Gastroesophageal sphincter (tissue), 4 donors: Measurements from ENCODE around the gene PTF1A. TPM values are rescaled to one million over a fixed set of nuclear protein-coding genes. Genes with fewer than 3 reads are reported as not detected.

Source experiments
- ATAC-seq: fragments of 150-250 bp; one replicate; pipeline ENCODE4 v1.9.1; 2016; ENCODE audit warnings: mild to moderate bottlenecking, moderate library complexity
- H3K27ac ChIP-seq, 4 donors: fragments of 200-600 bp; sonication (generic) in 3 of 4; 1 replicate in 3 of 4; 2 replicates in 1 of 4; pipeline ENCODE4 v1.5.1; 2016 to 2019
- H3K27me3 ChIP-seq: fragments of 200-600 bp; sonication (generic); one replicate; pipeline ENCODE4 v1.5.1; 2019
- H3K36me3 ChIP-seq, 2 donors: fragments of 200-600 bp; sonication (generic); one replicate each; pipeline ENCODE4 v1.5.1; 2019; ENCODE audit warnings: control low read depth in 1 of 2
- H3K4me1 ChIP-seq, 3 donors: fragments of 200-600 bp; sonication (generic); 1 replicate in 2 of 3; 2 replicates in 1 of 3; pipeline ENCODE4 v1.5.1; 2016 to 2019; ENCODE audit warnings: control low read depth in 2 of 3
- H3K4me3 ChIP-seq, 2 donors: fragments of 200-600 bp; sonication (generic); one replicate each; pipeline ENCODE4 v1.5.1; 2019; ENCODE audit warnings: mild to moderate bottlenecking in 1 of 2, moderate library complexity in 1 of 2
- H3K9me3 ChIP-seq, 3 donors: fragments of 200-600 bp; sonication (generic); one replicate each; pipeline ENCODE4 v1.5.1; 2017 to 2019; ENCODE audit warnings: control low read depth in 2 of 3
- EP300 ChIP-seq: sonication (generic); formaldehyde crosslinking; IDR thresholded peaks from one replicate; pipeline ENCODE4 v1.6.1; 2017; ENCODE audit warnings: antibody characterized with exemption, mild to moderate bottlenecking
- POLR2A ChIP-seq, 2 donors: fragments of 450-650 bp; IDR thresholded peaks; one replicate each; pipeline ENCODE4 v1.6.1; 2017; ENCODE audit warnings: antibody characterized with exemption in 2 of 2, mild to moderate bottlenecking in 2 of 2, moderate library complexity in 1 of 2
- POLR2AphosphoS5 ChIP-seq: sonication (generic); formaldehyde crosslinking; IDR thresholded peaks from one replicate; pipeline ENCODE4 v1.6.1; 2017; ENCODE audit warnings: antibody characterized with exemption
- WGBS, 2 donors: methylation state at CpG; one replicate each; pipeline ENCODE4 v1.1.5; 2018; ENCODE audit warnings: low coverage in 1 of 2; 5-methylcytosine and 5-hydroxymethylcytosine counted together
- total RNA-seq, 4 donors: library from RNA; depleted of rRNA; stranded (reverse); fragments of >200 nt; gene quantifications; one replicate each; pipeline ENCODE4 v1.1.0, GENCODE V29; 2016
- TF ChIP-seq, protein P1 (sequence below), 4 experiments: fragments of 200-600 bp in 2 of 4; fragments of 450-650 bp in 2 of 4; sonication (generic) in 1 of 4; IDR thresholded peaks; one replicate each; pipeline ENCODE4 v1.5.1; 2017 to 2019; ENCODE audit warnings: antibody characterized with exemption in 4 of 4, mild to moderate bottlenecking in 2 of 4, moderate library complexity in 2 of 4

PTF1A gene
- total RNA-seq, 4 donors from 2014 or later, result not detected

DNA sequence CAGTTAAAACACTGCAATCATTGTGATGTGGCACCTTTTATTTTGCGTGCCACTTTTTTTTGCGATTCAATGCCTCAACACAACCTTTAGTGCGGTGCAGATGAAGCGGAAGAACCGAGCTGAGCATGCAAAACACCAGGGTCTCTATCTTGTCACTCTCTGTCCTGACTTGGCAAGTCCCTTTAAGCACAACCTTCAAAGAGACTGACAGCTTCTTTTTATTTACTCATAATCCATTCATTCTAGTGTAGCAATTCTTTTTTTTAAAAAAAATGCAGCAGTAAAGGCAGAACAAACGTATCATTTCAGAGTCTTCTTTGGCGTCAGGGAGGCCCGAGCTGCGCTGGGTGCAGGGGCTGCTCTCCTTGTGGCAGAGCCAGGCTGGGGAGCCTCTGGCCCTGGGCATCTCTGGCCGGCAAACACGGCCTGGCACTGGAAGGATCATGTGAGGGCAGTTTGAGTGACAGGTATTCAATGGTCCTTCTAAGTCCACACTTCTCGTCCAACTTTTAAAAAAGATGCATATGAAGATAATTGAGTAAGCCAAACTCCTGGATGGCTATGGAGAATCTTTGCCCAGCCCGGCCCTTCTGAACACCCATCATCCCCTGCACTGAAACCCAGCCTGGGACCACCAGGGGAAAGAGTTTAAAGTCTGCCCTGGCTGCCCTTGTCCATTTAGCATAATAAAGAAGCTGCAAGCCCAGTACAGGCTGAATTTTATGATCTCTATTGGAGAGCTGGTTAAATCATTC lies 3.9 kb downstream of the PTF1A start:
- Histone ChIP-seq H3K4me1 (peaks cover 0 to 32% (median 0%) of the 10 kb centered on the region in 3 donors), H3K9me3 (no peaks in the 10 kb centered on the region), H3K27ac (no peak overlapping the region), H3K36me3 (no peaks in the 10 kb centered on the region), H3K27me3 (peaks cover 100% of the 10 kb centered on the region), H3K4me3 (no peak overlapping the region)
- no peak for TF ChIP-seq POLR2A (IDR thresholded peaks at IDR 0.05)
- no peak for TF ChIP-seq EP300
- TF ChIP-seq, protein P1, sequence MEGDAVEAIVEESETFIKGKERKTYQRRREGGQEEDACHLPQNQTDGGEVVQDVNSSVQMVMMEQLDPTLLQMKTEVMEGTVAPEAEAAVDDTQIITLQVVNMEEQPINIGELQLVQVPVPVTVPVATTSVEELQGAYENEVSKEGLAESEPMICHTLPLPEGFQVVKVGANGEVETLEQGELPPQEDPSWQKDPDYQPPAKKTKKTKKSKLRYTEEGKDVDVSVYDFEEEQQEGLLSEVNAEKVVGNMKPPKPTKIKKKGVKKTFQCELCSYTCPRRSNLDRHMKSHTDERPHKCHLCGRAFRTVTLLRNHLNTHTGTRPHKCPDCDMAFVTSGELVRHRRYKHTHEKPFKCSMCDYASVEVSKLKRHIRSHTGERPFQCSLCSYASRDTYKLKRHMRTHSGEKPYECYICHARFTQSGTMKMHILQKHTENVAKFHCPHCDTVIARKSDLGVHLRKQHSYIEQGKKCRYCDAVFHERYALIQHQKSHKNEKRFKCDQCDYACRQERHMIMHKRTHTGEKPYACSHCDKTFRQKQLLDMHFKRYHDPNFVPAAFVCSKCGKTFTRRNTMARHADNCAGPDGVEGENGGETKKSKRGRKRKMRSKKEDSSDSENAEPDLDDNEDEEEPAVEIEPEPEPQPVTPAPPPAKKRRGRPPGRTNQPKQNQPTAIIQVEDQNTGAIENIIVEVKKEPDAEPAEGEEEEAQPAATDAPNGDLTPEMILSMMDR (IDR thresholded peaks at IDR 0.05), result no peak
- no peak for TF ChIP-seq POLR2AphosphoS5
- 2 to 15% methylated on average over 6 to 8 of the region's 13 CpGs for WGBS, 2 donors
- no peak for ATAC-seq

DNA sequence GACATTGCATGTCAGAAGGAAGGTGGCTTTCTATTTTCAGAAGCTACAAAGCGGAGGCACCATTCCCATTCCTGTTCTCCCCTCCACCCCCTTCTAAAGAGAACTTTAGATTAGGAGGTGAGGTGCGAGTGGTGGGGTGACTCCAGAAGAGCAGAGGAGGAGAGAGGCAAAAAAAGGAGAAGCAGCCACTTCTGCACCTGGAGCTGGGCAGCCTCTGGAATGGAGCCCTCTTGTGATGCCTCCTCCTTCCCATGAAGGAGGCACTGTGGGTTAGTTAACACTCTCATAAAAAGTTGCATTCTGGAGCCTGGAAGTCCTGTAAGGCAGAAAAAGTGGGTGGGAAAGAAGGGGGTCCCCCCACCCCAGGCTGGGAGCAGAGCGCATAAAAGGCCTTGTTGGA lies 4.8 kb downstream of the PTF1A start:
- WGBS, 2 donors, result 0 to 5% methylated on average over 1 to 2 of the region's 3 CpGs
- TF ChIP-seq, protein P1 (IDR thresholded peaks at IDR 0.05), result no peak
- no peak for TF ChIP-seq EP300
- no peak for TF ChIP-seq POLR2AphosphoS5
- TF ChIP-seq POLR2A (IDR thresholded peaks at IDR 0.05), result no peak
- ATAC-seq, result no peak
- Histone ChIP-seq H3K9me3 (no peaks in the 10 kb centered on the region), H3K36me3 (no peaks in the 10 kb centered on the region), H3K27ac (no peak overlapping the region), H3K27me3 (peaks cover 99% of the 10 kb centered on the region), H3K4me1 (peaks cover 0 to 25% (median 0%) of the 10 kb centered on the region in 3 donors), H3K4me3 (no peak overlapping the region)

DNA sequence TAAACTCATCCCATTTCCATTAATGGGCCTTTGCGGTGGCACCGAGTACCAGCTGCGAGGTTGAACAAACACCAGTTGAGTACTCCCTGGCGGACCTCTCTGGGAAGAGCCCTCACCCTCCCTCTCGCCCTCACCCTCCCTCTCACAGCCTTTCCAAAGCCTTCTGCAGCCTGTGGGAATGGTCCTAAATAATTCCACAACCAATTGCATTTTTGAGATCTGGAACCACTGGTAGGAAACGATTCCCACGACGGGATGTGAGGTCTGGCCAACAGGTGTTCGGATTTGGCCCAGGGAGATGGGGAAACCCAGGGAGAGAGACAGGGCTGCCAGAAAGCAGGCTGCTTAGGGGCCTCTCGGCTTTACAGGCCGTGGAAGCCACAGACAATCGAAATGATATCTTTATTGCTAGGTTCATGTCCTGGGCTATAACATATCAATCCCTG lies 5.3 kb downstream of the PTF1A start:
- Histone ChIP-seq H3K27ac (no peak overlapping the region), H3K27me3 (peaks cover 99% of the 10 kb centered on the region), H3K4me3 (no peak overlapping the region), H3K36me3 (no peaks in the 10 kb centered on the region), H3K9me3 (no peaks in the 10 kb centered on the region), H3K4me1 (peaks cover 0 to 20% (median 0%) of the 10 kb centered on the region in 3 donors)
- TF ChIP-seq, protein P1 (IDR thresholded peaks at IDR 0.05), result no peak
- TF ChIP-seq EP300 (no peak), POLR2A (IDR thresholded peaks at IDR 0.05) (no peak), POLR2AphosphoS5 (no peak)
- 0% methylated on average over 7 of the region's 12 CpGs for WGBS, 2 donors
- ATAC-seq, result no peak

DNA sequence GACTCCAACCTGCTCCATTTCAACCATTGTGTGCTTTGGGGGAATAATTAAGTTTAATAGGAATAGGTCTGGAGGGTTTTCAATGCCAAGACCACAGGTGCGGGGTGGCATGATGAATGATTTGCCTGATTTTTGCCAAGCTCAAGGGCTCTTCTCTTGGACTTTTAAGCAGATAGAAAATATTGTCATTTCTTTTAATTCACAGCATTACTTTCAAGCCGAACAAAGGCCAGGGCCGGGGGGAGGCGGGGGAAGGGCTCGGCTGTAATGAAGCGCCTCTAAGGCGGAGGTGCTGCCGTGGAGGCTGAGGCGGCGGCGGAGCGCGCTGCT lies 6.5 kb downstream of the PTF1A start:
- H3K4me1 ChIP-seq, result peaks cover 0 to 10% (median 0%) of the 10 kb centered on the region in 3 donors
- TF ChIP-seq, protein P1 (IDR thresholded peaks at IDR 0.05), result no peak
- TF ChIP-seq EP300 (no peak), POLR2AphosphoS5 (no peak), POLR2A (IDR thresholded peaks at IDR 0.05) (no peak)
- no peaks in the 10 kb centered on the region for H3K36me3 ChIP-seq
- no peak overlapping the region for H3K4me3 ChIP-seq
- H3K9me3 ChIP-seq, result no peaks in the 10 kb centered on the region
- no peak overlapping the region for H3K27ac ChIP-seq
- WGBS, 2 donors, result 0 to 38% methylated on average over 1 to 4 of the region's 13 CpGs
- H3K27me3 ChIP-seq, result peaks cover 99% of the 10 kb centered on the region
- ATAC-seq, result no peak
